Tibial nerve (tissue), 4 donors: Measurements from ENCODE around the gene ARID4B. TPM values are rescaled to one million over a fixed set of nuclear protein-coding genes. Genes with fewer than 3 reads are reported as not detected.
"Not testable (repeated sequence)": the region's sequence is repeated elsewhere in the genome, so short reads cannot be mapped to it uniquely, and the experiment has no call there.

Experiments
- DNase-seq, 2 donors: peaks; one replicate each; pipeline ENCODE4 v3.0.0-alpha.2; 2019; ENCODE audit warnings: low spot score in 2 of 2
- H3K27ac ChIP-seq, 4 donors: fragments of 200-600 bp; sonication (generic) in 3 of 4; one replicate each; pipeline ENCODE4 v1.5.1; 2017 to 2019; ENCODE audit warnings: mild to moderate bottlenecking in 1 of 4
- H3K27me3 ChIP-seq, 2 donors: fragments of 200-600 bp; sonication (generic) in 1 of 2; one replicate each; pipeline versions ENCODE4 v1.5.1 to v1.6.0; 2017 to 2019
- H3K36me3 ChIP-seq, 3 donors: fragments of 200-600 bp; sonication (generic); one replicate each; pipeline ENCODE4 v1.5.1; 2018 to 2019
- H3K4me1 ChIP-seq, 4 donors: fragments of 200-600 bp; sonication (generic) in 3 of 4; one replicate each; pipeline ENCODE4 v1.5.1; 2017 to 2019
- H3K4me3 ChIP-seq, 4 donors: fragments of 200-600 bp; sonication (generic) in 3 of 4; one replicate each; pipeline ENCODE4 v1.5.1; 2017 to 2019; ENCODE audit warnings: mild to moderate bottlenecking in 1 of 4, moderate library complexity in 1 of 4
- H3K9me3 ChIP-seq, 4 donors: fragments of 200-600 bp; sonication (generic) in 3 of 4; one replicate each; pipeline ENCODE4 v1.5.1; 2017 to 2019
- CTCF ChIP-seq, 5 experiments: fragments of 200-600 bp in 3 of 5; fragments of 450-650 bp in 2 of 5; sonication (generic) in 3 of 5; IDR thresholded peaks; one replicate each; pipeline ENCODE4 v1.5.1; 2016 to 2019; ENCODE audit warnings: antibody characterized with exemption in 5 of 5, mild to moderate bottlenecking in 3 of 5, moderate library complexity in 2 of 5
- EP300 ChIP-seq, 2 donors: sonication (generic); formaldehyde crosslinking; IDR thresholded peaks; one replicate each; pipeline ENCODE4 v1.6.1; 2017; ENCODE audit warnings: antibody characterized with exemption in 2 of 2, mild to moderate bottlenecking in 1 of 2
- POLR2A ChIP-seq, 2 donors: fragments of 450-650 bp; IDR thresholded peaks; one replicate each; pipeline ENCODE4 v1.6.1; 2017; ENCODE audit warnings: antibody characterized with exemption in 2 of 2, mild to moderate bottlenecking in 2 of 2, moderate library complexity in 2 of 2
- WGBS, 2 donors: methylation state at CpG; one replicate each; pipeline ENCODE4 v1.1.5; 2018; 5-methylcytosine and 5-hydroxymethylcytosine counted together
- total RNA-seq, 4 donors: library from RNA; depleted of rRNA; stranded (reverse); fragments of >200 nt; gene quantifications; one replicate each; pipeline ENCODE4 v1.1.0, GENCODE V29; 2016

Gene ARID4B
- total RNA-seq, 4 donors from 2014 or later = 41.6 to 58.8 (median 46.8) TPM

GRCh38 chr1:235203428-235203827, 124.6 kb downstream of the ARID4B start:
- no peak for DNase-seq
- Histone ChIP-seq H3K4me3 (no peak overlapping the region), H3K27me3 (no peaks in the 10 kb centered on the region), H3K27ac (no peak overlapping the region), H3K36me3 (peaks cover 0 to 30% (median 0%) of the 10 kb centered on the region in 3 donors), H3K9me3 (no peaks in the 10 kb centered on the region), H3K4me1 (peaks cover 0 to 6% (median 0%) of the 10 kb centered on the region in 4 donors)
- 93 to 95% methylated on average over 1 of the region's 1 CpG for WGBS, 2 donors
- no peak for TF ChIP-seq CTCF (IDR thresholded peaks at IDR 0.05)
- TF ChIP-seq POLR2A (IDR thresholded peaks at IDR 0.05) = no peak
- TF ChIP-seq EP300 (IDR thresholded peaks at IDR 0.05) = no peak

- not testable (repeated sequence) for H3K27ac ChIP-seq, H3K27me3 ChIP-seq, DNase-seq, H3K9me3 ChIP-seq, H3K4me3 ChIP-seq, H3K4me1 ChIP-seq
- 95 to 98% methylated on average over 5 of the region's 5 CpGs for WGBS, 2 donors
- peaks cover 0 to 25% (median 0%) of the 10 kb centered on the region in 3 donors for H3K36me3 ChIP-seq
Observed at GRCh38 chr1:235202447-235202846, 125.5 kb downstream of the ARID4B start.

GRCh38 chr1:235199441-235199840, 128.5 kb downstream of the ARID4B start:
- Histone ChIP-seq H3K36me3 (peaks cover 0 to 17% (median 0%) of the 10 kb centered on the region in 3 donors), H3K4me3 (no peak overlapping the region), H3K9me3 (no peaks in the 10 kb centered on the region), H3K4me1 (peaks cover 0 to 6% (median 0%) of the 10 kb centered on the region in 4 donors), H3K27me3 (no peaks in the 10 kb centered on the region), H3K27ac (peak overlapping the region in 3 of 4 donors; percentile 18 to 36 (median 35))
- TF ChIP-seq POLR2A (IDR thresholded peaks at IDR 0.05) = no peak
- TF ChIP-seq CTCF (IDR thresholded peaks at IDR 0.05) = peak in 1 of 5 experiments; percentile 19
- WGBS, 2 donors = 33 to 34% methylated on average over 6 of the region's 6 CpGs
- no peak for DNase-seq

- Histone ChIP-seq H3K27ac (no peak overlapping the region), H3K4me1 (peaks cover 0 to 6% (median 0%) of the 10 kb centered on the region in 4 donors), H3K27me3 (no peaks in the 10 kb centered on the region), H3K9me3 (no peaks in the 10 kb centered on the region), H3K36me3 (peaks cover 0 to 61% (median 0%) of the 10 kb centered on the region in 3 donors), H3K4me3 (no peak overlapping the region)
- no peak for DNase-seq
- TF ChIP-seq POLR2A (IDR thresholded peaks at IDR 0.05) (no peak), CTCF (IDR thresholded peaks at IDR 0.05) (no peak), EP300 (IDR thresholded peaks at IDR 0.05) (no peak)
Observed at GRCh38 chr1:235190431-235190830, 137.5 kb downstream of the ARID4B start.

- TF ChIP-seq EP300 (IDR thresholded peaks at IDR 0.05) (no peak), CTCF (IDR thresholded peaks at IDR 0.05) (no peak), POLR2A (IDR thresholded peaks at IDR 0.05) (no peak)
- peaks cover 0 to 51% (median 0%) of the 10 kb centered on the region in 3 donors for H3K36me3 ChIP-seq
- no peak overlapping the region for H3K4me3 ChIP-seq
- no peaks in the 10 kb centered on the region for H3K9me3 ChIP-seq
- 89 to 94% methylated on average over 4 of the region's 4 CpGs for WGBS, 2 donors
- DNase-seq = no peak
- H3K27ac ChIP-seq = no peak overlapping the region
- no peaks in the 10 kb centered on the region for H3K27me3 ChIP-seq
- peaks cover 0 to 6% (median 0%) of the 10 kb centered on the region in 4 donors for H3K4me1 ChIP-seq
Observed at GRCh38 chr1:235187316-235187715, 140.7 kb downstream of the ARID4B start.
